HEK293 (cell line): Measurements from ENCODE around the gene REG1A.

Experiments used
- CTCF ChIA-PET: fragments of 350-600 bp; formaldehyde crosslinking; extraction: SDS; loops from one replicate; lab custom pipeline; 2021; ENCODE audit warnings: antibody characterized with exemption; lab: Yijun Ruan, JAX
- POLR2A ChIA-PET: fragments of 300-600 bp; formaldehyde crosslinking; extraction: SDS; loops from one replicate; lab custom pipeline; 2020; ENCODE audit warnings: antibody characterized with exemption, inconsistent platforms; lab: Yijun Ruan, JAX
- H3K27ac ChIP-seq: fragments of 200-500 bp; sonication (Bioruptor generic); 2 replicates; pipeline ENCODE4 v1.5.1; 2014; ENCODE audit warnings: low read depth, low read length, control low read depth, inconsistent platforms; ENCODE audit errors: extremely low read depth
- H3K36me3 ChIP-seq, 2 experiments: fragments of 200-500 bp in 1 of 2; sonication (Bioruptor generic) in 1 of 2; 1 replicate in 1 of 2; 2 replicates in 1 of 2; pipeline ENCODE4 v1.5.1; 2014 to 2017; ENCODE audit warnings: inconsistent platforms in 2 of 2, low read length in 2 of 2; ENCODE audit not compliant: control insufficient read depth in 2 of 2, insufficient read depth in 1 of 2
- H3K4me1 ChIP-seq: fragments of 200-500 bp; sonication (Bioruptor generic); 2 replicates; pipeline ENCODE4 v1.5.1; 2014; ENCODE audit warnings: mild to moderate bottlenecking, low read length, inconsistent platforms; ENCODE audit not compliant: control insufficient read depth, insufficient read depth
- H3K4me3 ChIP-seq: 2 replicates; pipeline ENCODE4 v1.5.1; 2011; ENCODE audit warnings: low read depth, mild to moderate bottlenecking, control low read depth, low read length, moderate library complexity
- H3K9me3 ChIP-seq: fragments of 200-500 bp; sonication (Bioruptor generic); 2 replicates; pipeline ENCODE4 v1.5.1; 2014; ENCODE audit warnings: low read depth, low read length, inconsistent platforms; ENCODE audit not compliant: control insufficient read depth, insufficient read depth
- GLIS1 ChIP-seq: fragments of 450-650 bp; formaldehyde crosslinking; IDR thresholded peaks from 2 replicates; pipeline ENCODE4 v1.5.1; 2016; ENCODE audit warnings: missing biosample characterization, missing genetic modification characterization
- HOXA7 ChIP-seq: sonication (generic); formaldehyde crosslinking; IDR thresholded peaks from 2 replicates; pipeline ENCODE4 v1.8.1; 2022; ENCODE audit warnings: missing genetic modification reagents, borderline replicate concordance
- HOXD13 ChIP-seq: sonication (generic); formaldehyde crosslinking; IDR thresholded peaks from 2 replicates; pipeline ENCODE4 v1.8.0; 2022; ENCODE audit warnings: missing genetic modification reagents, borderline replicate concordance
- KLF17 ChIP-seq: fragments of 450-650 bp; formaldehyde crosslinking; IDR thresholded peaks from 2 replicates; pipeline ENCODE4 v1.5.1; 2016; ENCODE audit warnings: missing biosample characterization, missing genetic modification characterization
- MZF1 ChIP-seq: fragments of 450-650 bp; formaldehyde crosslinking; IDR thresholded peaks from 2 replicates; pipeline ENCODE4 v1.5.1; 2017; ENCODE audit warnings: missing biosample characterization, missing genetic modification characterization, borderline replicate concordance
- RBAK ChIP-seq: fragments of 450-650 bp; formaldehyde crosslinking; IDR thresholded peaks from 2 replicates; pipeline ENCODE4 v1.5.1; 2016; ENCODE audit warnings: missing biosample characterization, missing genetic modification characterization
- WT1 ChIP-seq: fragments of 450-650 bp; formaldehyde crosslinking; IDR thresholded peaks from 2 replicates; pipeline ENCODE4 v1.5.1; 2016; ENCODE audit warnings: missing biosample characterization, missing genetic modification characterization
- YY2 ChIP-seq: fragments of 450-650 bp; formaldehyde crosslinking; IDR thresholded peaks from 2 replicates; pipeline ENCODE4 v1.5.1; 2016; ENCODE audit warnings: missing biosample characterization, missing genetic modification characterization
- ZBTB1 ChIP-seq: fragments of 450-650 bp; formaldehyde crosslinking; IDR thresholded peaks from 2 replicates; pipeline ENCODE4 v1.5.1; 2016; ENCODE audit warnings: missing biosample characterization, missing genetic modification characterization
- ZBTB8A ChIP-seq: fragments of 450-650 bp; formaldehyde crosslinking; IDR thresholded peaks from 2 replicates; pipeline ENCODE4 v1.5.1; 2016; ENCODE audit warnings: missing biosample characterization, missing genetic modification characterization
- ZNF138 ChIP-seq: fragments of 450-650 bp; formaldehyde crosslinking; IDR thresholded peaks from 2 replicates; pipeline ENCODE4 v1.5.1; 2016; ENCODE audit warnings: missing biosample characterization, missing genetic modification characterization, borderline replicate concordance
- ZNF146 ChIP-seq: fragments of 450-650 bp; formaldehyde crosslinking; IDR thresholded peaks from 2 replicates; pipeline ENCODE4 v1.5.1; 2016; ENCODE audit warnings: missing biosample characterization, missing genetic modification characterization
- ZNF18 ChIP-seq: fragments of 450-650 bp; formaldehyde crosslinking; IDR thresholded peaks from 2 replicates; pipeline ENCODE4 v1.5.1; 2016; ENCODE audit warnings: missing biosample characterization, missing genetic modification characterization
- ZNF266 ChIP-seq: fragments of 450-650 bp; formaldehyde crosslinking; IDR thresholded peaks from 2 replicates; pipeline ENCODE4 v1.5.1; 2016; ENCODE audit warnings: missing biosample characterization, missing genetic modification characterization, low read depth
- ZNF274 ChIP-seq, 2 experiments: fragments of 200-500 bp in 1 of 2; fragments of 450-650 bp in 1 of 2; sonication (Bioruptor generic) in 1 of 2; formaldehyde crosslinking in 1 of 2; IDR thresholded peaks; 2 replicates each; pipeline versions ENCODE4 v1.5.1 to v1.6.1; 2014 to 2016; ENCODE audit warnings: borderline replicate concordance in 1 of 2, inconsistent platforms in 1 of 2, low read length in 1 of 2, missing biosample characterization in 1 of 2, missing genetic modification characterization in 1 of 2
- ZNF404 ChIP-seq: fragments of 450-650 bp; formaldehyde crosslinking; IDR thresholded peaks from 2 replicates; pipeline ENCODE4 v1.5.1; 2017; ENCODE audit warnings: missing biosample characterization, missing genetic modification characterization
- ZNF48 ChIP-seq: fragments of 450-650 bp; formaldehyde crosslinking; IDR thresholded peaks from 2 replicates; pipeline ENCODE4 v1.5.1; 2016; ENCODE audit warnings: missing biosample characterization, missing genetic modification characterization
- ZNF555 ChIP-seq: fragments of 450-650 bp; formaldehyde crosslinking; conservative IDR thresholded peaks from 2 replicates; pipeline ENCODE4 v1.5.1; 2017; ENCODE audit warnings: missing biosample characterization, mild to moderate bottlenecking, missing genetic modification characterization, inconsistent platforms
- ZNF571 ChIP-seq: fragments of 450-650 bp; formaldehyde crosslinking; IDR thresholded peaks from 2 replicates; pipeline ENCODE4 v1.5.0; 2017; ENCODE audit warnings: missing biosample characterization, missing genetic modification characterization
- ZNF610 ChIP-seq: fragments of 450-650 bp; formaldehyde crosslinking; IDR thresholded peaks from 2 replicates; pipeline ENCODE4 v1.5.1; 2016; ENCODE audit warnings: missing biosample characterization, missing genetic modification characterization, borderline replicate concordance
- ZNF629 ChIP-seq: fragments of 450-650 bp; formaldehyde crosslinking; IDR thresholded peaks from 2 replicates; pipeline ENCODE4 v1.5.1; 2017; ENCODE audit warnings: missing biosample characterization, missing genetic modification characterization
- ZNF707 ChIP-seq: fragments of 450-650 bp; formaldehyde crosslinking; IDR thresholded peaks from 2 replicates; pipeline ENCODE4 v1.5.1; 2016; ENCODE audit warnings: missing biosample characterization, missing genetic modification characterization
- TF ChIP-seq, protein P1 (sequence below): fragments of 450-650 bp; formaldehyde crosslinking; IDR thresholded peaks from 2 replicates; pipeline ENCODE4 v1.5.1; 2016; ENCODE audit warnings: missing biosample characterization, missing genetic modification characterization
- TF ChIP-seq, protein P2 (sequence below): fragments of 450-650 bp; formaldehyde crosslinking; IDR thresholded peaks from 2 replicates; pipeline ENCODE4 v1.5.1; 2017; ENCODE audit warnings: missing biosample characterization, missing genetic modification characterization
- TF ChIP-seq, protein P3 (sequence below): fragments of 450-650 bp; formaldehyde crosslinking; IDR thresholded peaks from 2 replicates; pipeline ENCODE4 v1.5.1; 2016; ENCODE audit warnings: missing biosample characterization, missing genetic modification characterization

REG1A gene

GRCh38 chr2:79086255-79086654 lies 34.0 kb upstream of the REG1A start:
- TF ChIP-seq WT1 (tag by site-specific recombination) (no peak), MZF1 (tag by site-specific recombination) (no peak), ZNF274 (IDR thresholded peaks at IDR 0.05; ENCODE audit: low read length) (no peak), ZNF274 (tag by site-specific recombination; IDR thresholded peaks at IDR 0.05; ENCODE audit: borderline replicate concordance) (no peak), ZBTB1 (tag by site-specific recombination) (no peak), KLF17 (tag by site-specific recombination) (no peak), ZNF146 (tag by site-specific recombination) (no peak), ZNF555 (tag by site-specific recombination) (no peak), ZNF707 (tag by site-specific recombination) (no peak), HOXA7 (CRISPR knock-in tag) (no peak), ZNF571 (tag by site-specific recombination) (no peak), ZNF138 (tag by site-specific recombination) (no peak), ZNF48 (tag by site-specific recombination) (no peak), ZBTB8A (tag by site-specific recombination) (no peak), HOXD13 (CRISPR knock-in tag) (no peak), GLIS1 (tag by site-specific recombination) (no peak), ZNF629 (tag by site-specific recombination) (no peak)
- TF ChIP-seq, protein P1, sequence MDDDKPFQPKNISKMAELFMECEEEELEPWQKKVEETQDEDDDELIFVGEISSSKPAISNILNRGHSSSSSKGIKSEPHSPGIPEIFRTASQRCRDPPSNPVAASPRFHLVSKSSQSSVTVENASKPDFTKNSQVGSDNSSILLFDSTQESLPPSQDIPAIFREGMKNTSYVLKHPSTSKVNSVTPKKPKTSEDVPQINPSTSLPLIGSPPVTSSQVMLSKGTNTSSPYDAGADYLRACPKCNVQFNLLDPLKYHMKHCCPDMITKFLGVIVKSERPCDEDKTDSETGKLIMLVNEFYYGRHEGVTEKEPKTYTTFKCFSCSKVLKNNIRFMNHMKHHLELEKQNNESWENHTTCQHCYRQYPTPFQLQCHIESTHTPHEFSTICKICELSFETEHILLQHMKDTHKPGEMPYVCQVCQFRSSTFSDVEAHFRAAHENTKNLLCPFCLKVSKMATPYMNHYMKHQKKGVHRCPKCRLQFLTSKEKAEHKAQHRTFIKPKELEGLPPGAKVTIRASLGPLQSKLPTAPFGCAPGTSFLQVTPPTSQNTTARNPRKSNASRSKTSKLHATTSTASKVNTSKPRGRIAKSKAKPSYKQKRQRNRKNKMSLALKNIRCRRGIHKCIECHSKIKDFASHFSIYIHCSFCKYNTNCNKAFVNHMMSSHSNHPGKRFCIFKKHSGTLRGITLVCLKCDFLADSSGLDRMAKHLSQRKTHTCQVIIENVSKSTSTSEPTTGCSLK (tag by site-specific recombination), result no peak
- H3K4me1 ChIP-seq, result no peaks in the 10 kb centered on the region
- no peak overlapping the region for H3K4me3 ChIP-seq
- H3K36me3 ChIP-seq, result no peaks in the 10 kb centered on the region
- H3K9me3 ChIP-seq, result no peaks in the 10 kb centered on the region
- H3K27ac ChIP-seq, result no peak overlapping the region
- ChIA-PET CTCF (no interaction called here), POLR2A (no interaction called here)

GRCh38 chr2:79087785-79088364 lies 32.4 kb upstream of the REG1A start, which contains the start of gene REG1B:
Gene REG1B, minus strand, starts transcription at chr2:79087993. Its CDS starts 381 bp downstream, at chr2:79087612.
- TF ChIP-seq ZNF404, result no peak
- no peak for TF ChIP-seq YY2 (tag by site-specific recombination)
- TF ChIP-seq ZNF18, result no peak
- TF ChIP-seq, protein P2, sequence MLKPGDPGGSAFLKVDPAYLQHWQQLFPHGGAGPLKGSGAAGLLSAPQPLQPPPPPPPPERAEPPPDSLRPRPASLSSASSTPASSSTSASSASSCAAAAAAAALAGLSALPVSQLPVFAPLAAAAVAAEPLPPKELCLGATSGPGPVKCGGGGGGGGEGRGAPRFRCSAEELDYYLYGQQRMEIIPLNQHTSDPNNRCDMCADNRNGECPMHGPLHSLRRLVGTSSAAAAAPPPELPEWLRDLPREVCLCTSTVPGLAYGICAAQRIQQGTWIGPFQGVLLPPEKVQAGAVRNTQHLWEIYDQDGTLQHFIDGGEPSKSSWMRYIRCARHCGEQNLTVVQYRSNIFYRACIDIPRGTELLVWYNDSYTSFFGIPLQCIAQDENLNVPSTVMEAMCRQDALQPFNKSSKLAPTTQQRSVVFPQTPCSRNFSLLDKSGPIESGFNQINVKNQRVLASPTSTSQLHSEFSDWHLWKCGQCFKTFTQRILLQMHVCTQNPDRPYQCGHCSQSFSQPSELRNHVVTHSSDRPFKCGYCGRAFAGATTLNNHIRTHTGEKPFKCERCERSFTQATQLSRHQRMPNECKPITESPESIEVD (tag by site-specific recombination), result no peak
- no peak for TF ChIP-seq RBAK
- TF ChIP-seq, protein P3, sequence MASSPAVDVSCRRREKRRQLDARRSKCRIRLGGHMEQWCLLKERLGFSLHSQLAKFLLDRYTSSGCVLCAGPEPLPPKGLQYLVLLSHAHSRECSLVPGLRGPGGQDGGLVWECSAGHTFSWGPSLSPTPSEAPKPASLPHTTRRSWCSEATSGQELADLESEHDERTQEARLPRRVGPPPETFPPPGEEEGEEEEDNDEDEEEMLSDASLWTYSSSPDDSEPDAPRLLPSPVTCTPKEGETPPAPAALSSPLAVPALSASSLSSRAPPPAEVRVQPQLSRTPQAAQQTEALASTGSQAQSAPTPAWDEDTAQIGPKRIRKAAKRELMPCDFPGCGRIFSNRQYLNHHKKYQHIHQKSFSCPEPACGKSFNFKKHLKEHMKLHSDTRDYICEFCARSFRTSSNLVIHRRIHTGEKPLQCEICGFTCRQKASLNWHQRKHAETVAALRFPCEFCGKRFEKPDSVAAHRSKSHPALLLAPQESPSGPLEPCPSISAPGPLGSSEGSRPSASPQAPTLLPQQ (tag by site-specific recombination), result no peak
- no peak for TF ChIP-seq ZNF266 (tag by site-specific recombination)
- no peak for TF ChIP-seq ZNF610 (tag by site-specific recombination)
- Histone ChIP-seq H3K36me3 (no peaks in the 10 kb centered on the region), H3K9me3 (no peaks in the 10 kb centered on the region), H3K4me3 (no peak within 1 kb of the TSS), H3K4me1 (no peaks in the 10 kb centered on the region), H3K27ac (no peak within 1 kb of the TSS)
- CTCF ChIA-PET, result no interaction called here
- POLR2A ChIA-PET, result no interaction called here
